ENCODE results near the gene IQCE. TPM values are rescaled to one million over a fixed set of nuclear protein-coding genes. Genes with fewer than 3 reads are reported as not detected.

IQCE gene
- total and polyA plus RNA-seq, 9 donors: 4.4 to 19.2 (median 13.3) TPM

DNA sequence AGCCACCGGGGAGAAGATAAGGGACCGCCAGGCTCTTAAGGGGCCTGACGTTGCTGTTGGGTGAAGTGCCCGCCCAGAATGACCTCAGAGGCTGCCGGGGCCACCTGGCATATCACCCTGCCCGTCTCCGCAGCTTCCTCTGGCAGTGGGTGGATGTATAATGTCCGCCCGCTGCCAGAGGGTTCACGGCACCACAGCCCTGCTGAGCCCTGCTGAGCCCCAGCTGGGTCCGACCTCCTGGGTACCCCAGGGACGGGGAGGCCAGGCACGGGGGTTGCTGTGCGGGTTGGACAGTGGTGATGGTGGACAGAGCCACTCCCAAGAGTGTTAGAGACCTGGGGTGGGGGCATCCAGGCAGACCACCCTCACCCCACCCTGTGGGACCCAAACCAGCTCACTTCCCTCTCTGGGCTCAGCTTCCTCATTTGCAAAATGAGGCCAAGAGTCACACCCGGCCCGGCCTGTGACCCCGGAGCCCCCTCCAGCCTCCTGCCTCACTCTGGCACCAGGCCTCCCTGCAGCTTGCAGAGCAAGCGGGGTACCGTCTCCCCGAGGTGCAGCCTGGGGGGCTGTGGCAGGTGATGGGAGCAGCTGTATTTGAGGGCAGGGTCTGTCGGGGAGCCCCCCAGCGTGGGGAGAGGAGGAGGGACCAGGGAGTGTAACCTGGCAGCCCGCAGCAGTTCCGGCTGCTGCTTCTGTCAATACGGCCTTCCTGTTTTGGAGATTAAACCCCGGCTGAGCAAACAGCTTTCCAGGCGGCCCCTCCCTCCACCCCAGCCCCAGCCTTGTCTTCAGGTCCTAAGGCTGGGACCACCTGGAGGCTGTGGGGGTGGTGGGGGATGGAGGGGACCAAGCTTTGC, 47.6 kb upstream of the IQCE start:
- no peak for DNase-seq
- no peaks in the 10 kb centered on the region for H3K27me3 ChIP-seq
- H3K36me3 ChIP-seq: no peaks in the 10 kb centered on the region
- H3K4me1 ChIP-seq (ENCODE audit: insufficient read depth): no peaks in the 10 kb centered on the region
- intact Hi-C loops (cut with DNase I): no loop called here
- no peak overlapping the region for H3K27ac ChIP-seq
- TF ChIP-seq, protein P1, sequence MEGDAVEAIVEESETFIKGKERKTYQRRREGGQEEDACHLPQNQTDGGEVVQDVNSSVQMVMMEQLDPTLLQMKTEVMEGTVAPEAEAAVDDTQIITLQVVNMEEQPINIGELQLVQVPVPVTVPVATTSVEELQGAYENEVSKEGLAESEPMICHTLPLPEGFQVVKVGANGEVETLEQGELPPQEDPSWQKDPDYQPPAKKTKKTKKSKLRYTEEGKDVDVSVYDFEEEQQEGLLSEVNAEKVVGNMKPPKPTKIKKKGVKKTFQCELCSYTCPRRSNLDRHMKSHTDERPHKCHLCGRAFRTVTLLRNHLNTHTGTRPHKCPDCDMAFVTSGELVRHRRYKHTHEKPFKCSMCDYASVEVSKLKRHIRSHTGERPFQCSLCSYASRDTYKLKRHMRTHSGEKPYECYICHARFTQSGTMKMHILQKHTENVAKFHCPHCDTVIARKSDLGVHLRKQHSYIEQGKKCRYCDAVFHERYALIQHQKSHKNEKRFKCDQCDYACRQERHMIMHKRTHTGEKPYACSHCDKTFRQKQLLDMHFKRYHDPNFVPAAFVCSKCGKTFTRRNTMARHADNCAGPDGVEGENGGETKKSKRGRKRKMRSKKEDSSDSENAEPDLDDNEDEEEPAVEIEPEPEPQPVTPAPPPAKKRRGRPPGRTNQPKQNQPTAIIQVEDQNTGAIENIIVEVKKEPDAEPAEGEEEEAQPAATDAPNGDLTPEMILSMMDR (IDR thresholded peaks at IDR 0.05): no peak
- TF ChIP-seq EP300 (IDR thresholded peaks at IDR 0.05) (no peak), POLR2A (IDR thresholded peaks at IDR 0.05) (no peak)
- WGBS, 3 donors: 48 to 53% (median 51%) methylated on average over 21 to 27 of the region's 27 CpGs
- no peaks in the 10 kb centered on the region for H3K9me3 ChIP-seq
- no peak overlapping the region for H3K4me3 ChIP-seq

DNA sequence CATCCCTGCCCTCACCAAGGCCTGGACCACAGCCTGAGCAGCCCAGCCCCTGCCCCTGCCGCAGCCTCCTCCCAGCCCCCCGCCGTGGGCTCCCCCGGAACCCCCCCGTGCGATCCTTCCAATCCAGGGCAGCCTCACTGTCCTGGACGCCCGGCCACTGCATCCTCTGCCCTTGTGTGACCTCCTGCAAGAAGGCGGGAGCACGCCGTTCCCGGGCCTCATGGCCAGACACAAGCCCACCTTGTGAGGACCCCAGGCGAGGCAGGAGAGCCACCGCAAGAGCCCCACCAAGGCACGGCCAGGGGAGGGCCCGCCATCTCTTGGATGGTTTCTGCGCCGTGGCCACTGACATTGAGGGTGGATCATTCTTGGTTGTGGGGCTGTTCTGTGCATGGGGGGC, 47.0 kb upstream of the IQCE start:
- Histone ChIP-seq H3K9me3 (no peaks in the 10 kb centered on the region), H3K27ac (no peak overlapping the region), H3K36me3 (no peaks in the 10 kb centered on the region), H3K4me1 (ENCODE audit: insufficient read depth) (no peaks in the 10 kb centered on the region), H3K27me3 (no peaks in the 10 kb centered on the region), H3K4me3 (no peak overlapping the region)
- intact Hi-C loops (cut with DNase I): no loop called here
- TF ChIP-seq, protein P1 (IDR thresholded peaks at IDR 0.05): no peak
- TF ChIP-seq EP300 (IDR thresholded peaks at IDR 0.05): no peak
- TF ChIP-seq POLR2A (IDR thresholded peaks at IDR 0.05): no peak
- DNase-seq: no peak
- WGBS, 3 donors: 41 to 72% (median 50%) methylated on average over 6 to 18 of the region's 18 CpGs

DNA sequence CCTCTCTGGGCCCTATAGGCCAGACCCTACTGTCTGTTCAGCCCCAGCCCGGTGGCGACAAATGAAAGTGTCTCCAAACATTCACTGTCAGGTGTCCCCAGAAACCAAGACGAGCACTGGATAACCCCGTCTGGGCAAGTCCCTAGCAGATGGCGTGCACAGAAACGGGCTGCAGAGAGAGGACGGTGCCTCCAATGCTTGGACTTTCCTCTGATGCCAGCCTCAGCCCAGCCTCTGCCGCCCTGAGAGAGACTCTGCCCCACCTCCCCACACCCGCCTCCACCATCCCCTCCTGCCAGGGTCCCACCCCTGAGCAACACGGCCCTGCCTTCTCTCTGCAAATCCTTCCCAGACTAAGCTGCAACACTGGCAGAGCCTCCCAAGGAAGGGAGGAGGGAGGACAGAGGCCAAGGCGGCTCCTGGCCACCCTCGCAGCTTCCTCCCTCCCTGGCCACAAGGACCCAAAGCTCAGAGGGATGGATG, 46.6 kb upstream of the IQCE start:
- 51 to 54% (median 52%) methylated on average over 9 to 12 of the region's 12 CpGs for WGBS, 3 donors
- no peaks in the 10 kb centered on the region for H3K9me3 ChIP-seq
- H3K4me3 ChIP-seq: no peak overlapping the region
- no peak for TF ChIP-seq EP300 (IDR thresholded peaks at IDR 0.05)
- TF ChIP-seq, protein P1 (IDR thresholded peaks at IDR 0.05): no peak
- no peak for TF ChIP-seq POLR2A (IDR thresholded peaks at IDR 0.05)
- H3K36me3 ChIP-seq: no peaks in the 10 kb centered on the region
- H3K27ac ChIP-seq: no peak overlapping the region
- no peaks in the 10 kb centered on the region for H3K4me1 ChIP-seq (ENCODE audit: insufficient read depth)
- no peak for DNase-seq
- H3K27me3 ChIP-seq: no peaks in the 10 kb centered on the region
- intact Hi-C loops (cut with DNase I): no loop called here

DNA sequence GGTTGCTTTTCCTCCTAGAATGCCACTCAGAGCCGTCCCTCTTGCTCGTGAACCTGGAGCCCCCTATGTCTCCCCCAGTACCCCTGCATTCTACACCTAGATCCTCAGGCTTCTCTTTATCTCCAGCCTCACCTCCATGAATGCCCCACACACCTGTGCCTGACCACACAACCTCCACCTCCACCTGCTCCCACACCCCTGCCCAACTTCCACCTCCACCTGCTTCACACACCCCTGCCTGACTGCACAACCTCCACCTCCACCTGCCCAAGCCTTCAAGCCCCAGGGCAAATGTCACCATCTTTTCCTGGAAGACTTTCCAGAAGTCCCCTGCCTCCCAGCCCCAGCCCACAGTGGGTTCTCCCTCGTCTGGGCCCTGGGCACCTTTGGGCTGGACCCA, 46.1 kb upstream of the IQCE start:
- H3K4me1 ChIP-seq (ENCODE audit: insufficient read depth): no peaks in the 10 kb centered on the region
- no peaks in the 10 kb centered on the region for H3K36me3 ChIP-seq
- TF ChIP-seq, protein P1 (IDR thresholded peaks at IDR 0.05): no peak
- TF ChIP-seq POLR2A (IDR thresholded peaks at IDR 0.05): no peak
- no peak for TF ChIP-seq EP300 (IDR thresholded peaks at IDR 0.05)
- 83 to 95% (median 90%) methylated on average over 3 of the region's 3 CpGs for WGBS, 3 donors
- no peak for DNase-seq
- no peak overlapping the region for H3K27ac ChIP-seq
- no peaks in the 10 kb centered on the region for H3K9me3 ChIP-seq
- H3K4me3 ChIP-seq: no peak overlapping the region
- intact Hi-C loops (cut with DNase I): no loop called here
- no peaks in the 10 kb centered on the region for H3K27me3 ChIP-seq

Measured in ovary (tissue), 9 donors.